ENCODE measurements around the gene MBD2. TPM values are rescaled to one million over a fixed set of nuclear protein-coding genes. Genes with fewer than 3 reads are reported as not detected.

Gene MBD2
- total and polyA plus RNA-seq, 11 donors, result 15.9 to 74.9 (median 44.6) TPM

GRCh38 chr18:54217624-54218023 is 6.8 kb downstream of the MBD2 start:
- H3K4me1 ChIP-seq, result peaks cover 0 to 73% (median 22%) of the 10 kb centered on the region in 12 donors
- no peaks in the 10 kb centered on the region for H3K9me3 ChIP-seq
- no peaks in the 10 kb centered on the region for H3K27me3 ChIP-seq
- DNase-seq (no peak), ATAC-seq (no peak)
- intact Hi-C loops (cut with DNase I), result loop anchor here in 1 of 10 donors (10.0 kb wide), 1 partner anchor 53 kb away; no protein-coding TSS in a partner anchor
- H3K36me3 ChIP-seq, result no peaks in the 10 kb centered on the region
- TF ChIP-seq CTCF (IDR thresholded peaks at IDR 0.05), result no peak
- TF ChIP-seq POLR2A (IDR thresholded peaks at IDR 0.05), result no peak
- no peak overlapping the region for H3K4me3 ChIP-seq
- WGBS, 4 donors, result 91 to 98% (median 95%) methylated on average over 1 of the region's 1 CpG
- no peak overlapping the region for H3K27ac ChIP-seq

- DNase-seq (no peak), ATAC-seq (no peak)
- Histone ChIP-seq H3K36me3 (no peaks in the 10 kb centered on the region), H3K4me1 (peaks cover 0 to 53% (median 7%) of the 10 kb centered on the region in 12 donors), H3K4me3 (no peak overlapping the region), H3K9me3 (no peaks in the 10 kb centered on the region), H3K27me3 (no peaks in the 10 kb centered on the region), H3K27ac (no peak overlapping the region)
- WGBS, 4 donors, result 86 to 97% (median 95%) methylated on average over 3 of the region's 3 CpGs
- intact Hi-C loops (cut with DNase I), result loop anchor here in 1 of 10 donors (10.0 kb wide), 1 partner anchor 50 kb away; no protein-coding TSS in a partner anchor
- TF ChIP-seq CTCF (IDR thresholded peaks at IDR 0.05) (no peak), POLR2A (IDR thresholded peaks at IDR 0.05) (no peak)
Observed at GRCh38 chr18:54215069-54215468, 9.4 kb downstream of the MBD2 start.

- Histone ChIP-seq H3K9me3 (no peaks in the 10 kb centered on the region), H3K27me3 (no peaks in the 10 kb centered on the region), H3K36me3 (no peaks in the 10 kb centered on the region), H3K27ac (peak overlapping the region in 1 of 12 donors; percentile 50), H3K4me3 (no peak overlapping the region), H3K4me1 (peaks cover 0 to 46% (median 25%) of the 10 kb centered on the region in 12 donors)
- TF ChIP-seq POLR2A (IDR thresholded peaks at IDR 0.05) (no peak), CTCF (IDR thresholded peaks at IDR 0.05) (no peak)
- DNase-seq (no peak), ATAC-seq (no peak)
- intact Hi-C loops (cut with DNase I), result loop anchor here in 1 of 10 donors (10.0 kb wide), 1 partner anchor 46 kb away; no protein-coding TSS in a partner anchor
- 94 to 100% (median 97%) methylated on average over 1 of the region's 1 CpG for WGBS, 4 donors
Observed at GRCh38 chr18:54210463-54210862, 14.0 kb downstream of the MBD2 start.

- WGBS, 4 donors, result 72 to 76% (median 74%) methylated on average over 1 of the region's 1 CpG
- intact Hi-C loops (cut with DNase I), result loop anchor here in 1 of 10 donors (10.0 kb wide), 1 partner anchor 45 kb away; no protein-coding TSS in a partner anchor
- Histone ChIP-seq H3K4me1 (peaks cover 0 to 41% (median 25%) of the 10 kb centered on the region in 12 donors), H3K27me3 (no peaks in the 10 kb centered on the region), H3K4me3 (no peak overlapping the region), H3K27ac (peak overlapping the region in 1 of 12 donors; percentile 50), H3K36me3 (peaks cover 0 to 3% (median 0%) of the 10 kb centered on the region in 9 donors), H3K9me3 (no peaks in the 10 kb centered on the region)
- DNase-seq (no peak), ATAC-seq (no peak)
- TF ChIP-seq POLR2A (IDR thresholded peaks at IDR 0.05) (no peak), CTCF (IDR thresholded peaks at IDR 0.05) (no peak)
Observed at GRCh38 chr18:54209471-54210180, 14.8 kb downstream of the MBD2 start.
